ENCODE data around the gene FILIP1L.

FILIP1L gene

GRCh38 chr3:100019719-100020118 lies 94.6 kb downstream of the FILIP1L start:
- DNase-seq = no peak

GRCh38 chr3:100018806-100019205 lies 95.5 kb downstream of the FILIP1L start:
- Histone ChIP-seq H3K9me3 (replicated peaks; ENCODE audit: insufficient read depth, low read length) (no peaks in the 10 kb centered on the region), H3K36me3 (replicated peaks; ENCODE audit: insufficient read depth, low read length) (no peaks in the 10 kb centered on the region), H3K4me3 (ENCODE audit: low read length) (no peak overlapping the region), H3K4me1 (ENCODE audit: low read length) (no peaks in the 10 kb centered on the region), H3K4me2 (ENCODE audit: low read depth, low read length) (no peak overlapping the region), H2AFZ (ENCODE audit: low read length) (no peak overlapping the region), H3K27me3 (replicated peaks; ENCODE audit: insufficient read depth, low read length) (no peaks in the 10 kb centered on the region), H3F3A (ENCODE audit: insufficient read depth, low read length) (no peaks in the 10 kb centered on the region), H3K79me2 (ENCODE audit: low read length) (no peaks in the 10 kb centered on the region), H3K27ac (ENCODE audit: low read length) (no peak overlapping the region), H4K20me1 (ENCODE audit: insufficient read depth, low read length) (no peaks in the 10 kb centered on the region), H3K9ac (ENCODE audit: low read length) (no peak overlapping the region), H3K9me2 (replicated peaks; ENCODE audit: insufficient read depth, low read length) (no peaks in the 10 kb centered on the region)
- no peak for DNase-seq
- TF ChIP-seq EZH2 (optimal IDR thresholded peaks at IDR 0.05; ENCODE audit: low read depth, low read length) = no peak
- no peak for TF ChIP-seq CTCF (IDR thresholded peaks at IDR 0.05; ENCODE audit: low read length)
- no peak for TF ChIP-seq EZH2phosphoT487 (IDR thresholded peaks at IDR 0.05; ENCODE audit: low read length)

More at GRCh38 chr3:100019719-100020118, 94.6 kb downstream of the FILIP1L start:
- no peak for TF ChIP-seq EZH2 (optimal IDR thresholded peaks at IDR 0.05; ENCODE audit: low read depth, low read length)
- TF ChIP-seq EZH2phosphoT487 (IDR thresholded peaks at IDR 0.05; ENCODE audit: low read length) = no peak
- TF ChIP-seq CTCF (IDR thresholded peaks at IDR 0.05; ENCODE audit: low read length) = no peak
- no peak overlapping the region for H3K4me3 ChIP-seq (ENCODE audit: low read length)
- no peaks in the 10 kb centered on the region for H3K9me3 ChIP-seq (replicated peaks; ENCODE audit: insufficient read depth, low read length)
- no peaks in the 10 kb centered on the region for H4K20me1 ChIP-seq (ENCODE audit: insufficient read depth, low read length)
- no peaks in the 10 kb centered on the region for H3K36me3 ChIP-seq (replicated peaks; ENCODE audit: insufficient read depth, low read length)
- no peaks in the 10 kb centered on the region for H3K27me3 ChIP-seq (replicated peaks; ENCODE audit: insufficient read depth, low read length)
- H3K4me1 ChIP-seq (ENCODE audit: low read length) = no peaks in the 10 kb centered on the region
- no peak overlapping the region for H3K27ac ChIP-seq (ENCODE audit: low read length)
- H2AFZ ChIP-seq (ENCODE audit: low read length) = no peak overlapping the region
- no peaks in the 10 kb centered on the region for H3F3A ChIP-seq (ENCODE audit: insufficient read depth, low read length)
- no peak overlapping the region for H3K4me2 ChIP-seq (ENCODE audit: low read depth, low read length)
- no peak overlapping the region for H3K9ac ChIP-seq (ENCODE audit: low read length)
- no peaks in the 10 kb centered on the region for H3K79me2 ChIP-seq (ENCODE audit: low read length)
- H3K9me2 ChIP-seq (replicated peaks; ENCODE audit: insufficient read depth, low read length) = no peaks in the 10 kb centered on the region

GRCh38 chr3:100010087-100010417 lies 104.2 kb downstream of the FILIP1L start:
- H3K9me2 ChIP-seq (replicated peaks; ENCODE audit: insufficient read depth, low read length) = no peaks in the 10 kb centered on the region

More at GRCh38 chr3:100010087-100010417, 104.2 kb downstream of the FILIP1L start:
- Histone ChIP-seq H3K27me3 (replicated peaks; ENCODE audit: insufficient read depth, low read length) (no peaks in the 10 kb centered on the region), H3K27ac (ENCODE audit: low read length) (no peak overlapping the region), H3K36me3 (replicated peaks; ENCODE audit: insufficient read depth, low read length) (no peaks in the 10 kb centered on the region), H3K4me2 (ENCODE audit: low read depth, low read length) (no peak overlapping the region), H3K9me3 (replicated peaks; ENCODE audit: insufficient read depth, low read length) (no peaks in the 10 kb centered on the region), H4K20me1 (ENCODE audit: insufficient read depth, low read length) (no peaks in the 10 kb centered on the region), H3K9ac (ENCODE audit: low read length) (no peak overlapping the region), H3F3A (ENCODE audit: insufficient read depth, low read length) (no peaks in the 10 kb centered on the region), H2AFZ (ENCODE audit: low read length) (no peak overlapping the region), H3K4me1 (ENCODE audit: low read length) (no peaks in the 10 kb centered on the region), H3K4me3 (ENCODE audit: low read length) (no peak overlapping the region), H3K79me2 (ENCODE audit: low read length) (no peaks in the 10 kb centered on the region)
- TF ChIP-seq CTCF (IDR thresholded peaks at IDR 0.05; ENCODE audit: low read length) (no peak), EZH2phosphoT487 (IDR thresholded peaks at IDR 0.05; ENCODE audit: low read length) (no peak), EZH2 (optimal IDR thresholded peaks at IDR 0.05; ENCODE audit: low read depth, low read length) (no peak)
- no peak for DNase-seq

All from MM.1S (cell line).